ENCODE measurements around the gene ADAMTS2. TPM values are rescaled to one million over a fixed set of nuclear protein-coding genes. Genes with fewer than 3 reads are reported as not detected.

The ADAMTS2 gene
- total and polyA plus RNA-seq, 2 donors (not counting 3 experiments of a cell fraction or from before 2014, with no cell fraction given) = not detected

- dilution Hi-C loops (cut with MboI; ENCODE audit: extremely low pct_ligation_motif_present, low sequenced_read_pairs) = no loop called here
- Histone ChIP-seq H3K27ac (ENCODE audit: insufficient read depth, low read depth, low read length) (no peak overlapping the region), H2AFZ (ENCODE audit: low read depth, low read length) (no peak overlapping the region), H3K79me2 (ENCODE audit: control insufficient read depth, insufficient read depth, low read length) (no peaks in the 10 kb centered on the region), H3K4me3 (replicated peaks in 1 of 3; ENCODE audit: insufficient read depth in 1 of 3, low read depth in 1 of 3, low read length in 3 of 3) (no peak overlapping the region), H4K20me1 (replicated peaks; ENCODE audit: control insufficient read depth, extremely low read depth, insufficient read depth, low read length) (no peaks in the 10 kb centered on the region), H3K9ac (replicated peaks; ENCODE audit: extremely low read depth, insufficient read depth, low read length) (no peak overlapping the region), H3K36me3 (ENCODE audit: control insufficient read depth in 2 of 2, extremely low read depth in 1 of 2, insufficient read depth in 2 of 2, low read length in 2 of 2) (no peaks in the 10 kb centered on the region), H3K9me3 (replicated peaks; ENCODE audit: control insufficient read depth, insufficient read depth, low read length) (peaks cover 3% of the 10 kb centered on the region), H3K9me1 (replicated peaks; ENCODE audit: control insufficient read depth, extremely low read depth, insufficient read depth, low read length) (no peaks in the 10 kb centered on the region), H3K4me1 (ENCODE audit: control insufficient read depth, extremely low read depth, insufficient read depth, low read length) (no peaks in the 10 kb centered on the region), H3K4me2 (ENCODE audit: insufficient read depth, low read length) (no peak overlapping the region), H3K27me3 (ENCODE audit: control insufficient read depth in 2 of 2, insufficient read depth in 2 of 2, low read length in 2 of 2) (no peaks in the 10 kb centered on the region)
- POLR2A ChIA-PET = no interaction called here
- CTCF ChIA-PET = no interaction called here
- no peak for FAIRE-seq
- intact Hi-C loops (cut with micrococcal nuclease) = no loop called here
- no TSS peak for BruUV-seq (replicated peaks)
- no peak for DNase-seq (ENCODE audit: low read depth, low spot score)
- TF ChIP-seq MAX (IDR thresholded peaks at IDR 0.05; ENCODE audit: insufficient read depth, insufficient read length) (no peak), FOS (IDR thresholded peaks at IDR 0.05; ENCODE audit: borderline replicate concordance, insufficient read depth, low read length) (no peak), POLR2AphosphoS5 (IDR thresholded peaks at IDR 0.05; ENCODE audit: insufficient read depth, low read depth, low read length) (no peak), GATA2 (IDR thresholded peaks at IDR 0.05; ENCODE audit: insufficient read depth, insufficient read length, low read depth, low read length) (no peak), MYC (IDR thresholded peaks at IDR 0.05; ENCODE audit: low read depth, low read length) (no peak), EZH2 (IDR thresholded peaks at IDR 0.05; ENCODE audit: borderline replicate concordance, low read depth, low read length, severe bottlenecking) (no peak), JUN (IDR thresholded peaks at IDR 0.05; ENCODE audit: borderline replicate concordance, insufficient read depth, insufficient read length, low read depth) (no peak), POLR2A (IDR thresholded peaks at IDR 0.05; ENCODE audit: low read depth, low read length) (no peak), CTCF (IDR thresholded peaks at IDR 0.05; ENCODE audit: extremely low read depth in 1 of 2, insufficient read depth in 1 of 2, low read depth in 1 of 2, low read length in 2 of 2) (no peak)
Measured at GRCh38 chr5:179137643-179138567, 207.4 kb downstream of the ADAMTS2 start.
